MCF 10A (cell line): ENCODE results near the gene GIGYF1. TPM values are rescaled to one million over a fixed set of nuclear protein-coding genes. Genes with fewer than 3 reads are reported as not detected.
A peak's percentile ranks its signal among the peaks of the same experiment; 100 is the strongest.

Source experiments
- BruUV-seq: library from RNA; stranded (reverse); fragments of 400-500 nt; replicated peaks from 2 replicates; lab custom pipeline; 2021; lab: Mats Ljungman, UMichigan
- CTCF ChIA-PET: fragments of 300-600 bp; sonication (Branson Sonifier 250); formaldehyde crosslinking; extraction: SDS; loops from one replicate; lab custom pipeline; 2021; ENCODE audit warnings: antibody characterized with exemption, inconsistent platforms; lab: Yijun Ruan, JAX
- POLR2A ChIA-PET: fragments of 300-600, 350-650 bp; sonication (Branson Sonifier 250); formaldehyde crosslinking; extraction: SDS; loops from one replicate; lab custom pipeline; 2020; ENCODE audit warnings: antibody characterized with exemption, inconsistent platforms; lab: Yijun Ruan, JAX
- DNase-seq: peaks from one replicate; pipeline ENCODE4 v3.0.0-alpha.2; 2018; ENCODE audit not compliant: unreplicated experiment
- H3K27ac Mint-ChIP-seq: one replicate; pipeline ENCODE4 v1.8.0; 2022; ENCODE audit warnings: mild to moderate bottlenecking, low read depth, mixed read lengths; ENCODE audit not compliant: unreplicated experiment
- H3K27me3 Mint-ChIP-seq: one replicate; pipeline ENCODE4 v1.8.0; 2022; ENCODE audit warnings: mixed read lengths; ENCODE audit not compliant: insufficient read depth, unreplicated experiment
- H3K36me3 Mint-ChIP-seq: one replicate; pipeline ENCODE4 v1.8.0; 2022; ENCODE audit warnings: mild to moderate bottlenecking, moderate library complexity, mixed read lengths; ENCODE audit not compliant: insufficient read depth, unreplicated experiment
- H3K4me1 Mint-ChIP-seq: one replicate; pipeline ENCODE4 v1.8.0; 2022; ENCODE audit warnings: mixed read lengths; ENCODE audit not compliant: insufficient read depth, unreplicated experiment
- H3K4me3 Mint-ChIP-seq: one replicate; pipeline ENCODE4 v1.8.0; 2022; ENCODE audit warnings: mild to moderate bottlenecking, moderate library complexity, mixed read lengths; ENCODE audit not compliant: unreplicated experiment
- H3K9me3 Mint-ChIP-seq: one replicate; pipeline ENCODE4 v1.8.0; 2022; ENCODE audit warnings: mixed read lengths; ENCODE audit not compliant: unreplicated experiment
- CTCF ChIP-seq: fragments of 200-600 bp; IDR thresholded peaks from one replicate; pipeline ENCODE4 v1.8.0; 2022; ENCODE audit warnings: antibody characterized with exemption, mild to moderate bottlenecking; ENCODE audit not compliant: unreplicated experiment
- intact Hi-C: fragments of 100-400 bp; cut with micrococcal nuclease; formaldehyde crosslinking; loops from 2 replicates; pipeline ENCODE4 v1.14.1; 2022
- total RNA-seq: library from RNA; stranded (reverse); gene quantifications from 2 replicates; pipeline ENCODE4 v1.2.3, GENCODE V29; 2022

Gene GIGYF1
- total RNA-seq, 1 experiment from 2014 or later, result 40.1 TPM

GRCh38 chr7:100679129-100679926, 14.7 kb downstream of the GIGYF1 start:
- Mint-ChIP-seq H3K27me3 (no peaks in the 10 kb centered on the region), H3K9me3 (no peaks in the 10 kb centered on the region), H3K4me3 (no peak overlapping the region), H3K27ac (no peak overlapping the region), H3K36me3 (peaks cover 48% of the 10 kb centered on the region), H3K4me1 (peaks cover 12% of the 10 kb centered on the region)
- no peak for TF ChIP-seq CTCF
- BruUV-seq, result TSS peak; percentile 25
- intact Hi-C loops, result no loop called here
- CTCF ChIA-PET, result interaction anchor here (0.6 to 10.0 kb wide), 4 partner anchors 12 to 196 kb away, joined by 3 to 103 read pairs (median 4); partner anchors contain the start of gene SRRT
- DNase-seq, result no peak
- POLR2A ChIA-PET, result interaction anchor here (0.7 to 1.1 kb wide), 5 partner anchors 17 to 211 kb away, joined by 3 to 4 read pairs (median 3); partner anchors contain the start of genes MOSPD3, POP7 and UFSP1

GRCh38 chr7:100678291-100678984, 15.6 kb downstream of the GIGYF1 start:
- CTCF ChIA-PET, result interaction anchor here (0.5 to 10.0 kb wide), 4 partner anchors 13 to 115 kb away, joined by 3 to 103 read pairs (median 4); no protein-coding TSS in a partner anchor
- peaks cover 45% of the 10 kb centered on the region for H3K36me3 Mint-ChIP-seq
- no peak for DNase-seq
- intact Hi-C loops, result no loop called here
- H3K27ac Mint-ChIP-seq, result no peak overlapping the region
- H3K27me3 Mint-ChIP-seq, result no peaks in the 10 kb centered on the region
- POLR2A ChIA-PET, result interaction anchor here (0.9 to 5.0 kb wide), 4 partner anchors 11 to 242 kb away, joined by 3 to 25 read pairs (median 3); partner anchors contain the start of genes GIGYF1, POP7 and PPP1R35
- no peaks in the 10 kb centered on the region for H3K9me3 Mint-ChIP-seq
- no peak for TF ChIP-seq CTCF
- peaks cover 12% of the 10 kb centered on the region for H3K4me1 Mint-ChIP-seq
- BruUV-seq, result TSS peak; percentile 71
- H3K4me3 Mint-ChIP-seq, result peak overlapping the region; percentile 6

- Mint-ChIP-seq H3K4me3 (peak overlapping the region; percentile 6), H3K27ac (no peak overlapping the region), H3K36me3 (peaks cover 45% of the 10 kb centered on the region), H3K4me1 (peaks cover 12% of the 10 kb centered on the region), H3K27me3 (no peaks in the 10 kb centered on the region), H3K9me3 (no peaks in the 10 kb centered on the region)
- intact Hi-C loops, result no loop called here
- no peak for TF ChIP-seq CTCF
- no peak for DNase-seq
- CTCF ChIA-PET, result interaction anchor here (0.5 to 10.0 kb wide), 4 partner anchors 14 to 150 kb away, joined by 3 to 103 read pairs (median 3); partner anchors contain the start of gene EPHB4
- POLR2A ChIA-PET, result interaction anchor here (0.7 to 5.0 kb wide), 6 partner anchors 10 to 241 kb away, joined by 3 to 25 read pairs (median 4); partner anchors contain the start of genes GIGYF1, POP7 and PPP1R35
- BruUV-seq, result no TSS peak
These were observed 16.5 kb downstream of the GIGYF1 start for GRCh38 chr7:100677308-100678267.
